GM18951 (cell line): ENCODE data around the gene PROK1.
"Not testable (repeated sequence)": the region's sequence is repeated elsewhere in the genome, so short reads cannot be mapped to it uniquely, and the experiment has no call there.

Source experiments
- POLR2A ChIP-seq: IDR thresholded peaks from 4 replicates; pipeline ENCODE4 v1.6.1; 2011; ENCODE audit warnings: mild to moderate bottlenecking; ENCODE audit not compliant: insufficient read length, insufficient read depth; ENCODE audit errors: extremely low read depth
- in situ Hi-C: fragments of 300-500 bp; cut with MboI; formaldehyde crosslinking; loops from one replicate; pipeline ENCODE4 v1.12.0; 2022; ENCODE audit warnings: low sequenced_read_pairs, mixed read lengths, inconsistent platforms; ENCODE audit not compliant: unreplicated experiment

Gene PROK1

GRCh38 chr1:110420874-110421793, 29.8 kb upstream of the PROK1 start:
- no peak for TF ChIP-seq POLR2A
- in situ Hi-C loops: no loop called here

- in situ Hi-C loops: no loop called here
- TF ChIP-seq POLR2A: no peak
Observed at GRCh38 chr1:110424699-110425611, 26.0 kb upstream of the PROK1 start.

- no peak for TF ChIP-seq POLR2A
- in situ Hi-C loops: no loop called here
Observed at GRCh38 chr1:110425612-110426152, 25.3 kb upstream of the PROK1 start.

GRCh38 chr1:110426854-110427253, 24.1 kb upstream of the PROK1 start:
- TF ChIP-seq POLR2A: no peak
- in situ Hi-C loops: no loop called here

- no peak for TF ChIP-seq POLR2A
- in situ Hi-C loops: no loop called here
Observed at GRCh38 chr1:110428946-110429345, 22.0 kb upstream of the PROK1 start.

- in situ Hi-C loops: no loop called here
Observed at GRCh38 chr1:110430366-110430765, 20.6 kb upstream of the PROK1 start.

GRCh38 chr1:110430901-110431300, 20.0 kb upstream of the PROK1 start:
- in situ Hi-C loops: no loop called here
- TF ChIP-seq POLR2A: no peak

More at GRCh38 chr1:110430366-110430765, 20.6 kb upstream of the PROK1 start:
- no peak for TF ChIP-seq POLR2A

GRCh38 chr1:110433213-110433612, 17.7 kb upstream of the PROK1 start:
- TF ChIP-seq POLR2A: no peak
- in situ Hi-C loops: no loop called here

- no peak for TF ChIP-seq POLR2A
- in situ Hi-C loops: no loop called here
Observed at GRCh38 chr1:110433803-110434202, 17.1 kb upstream of the PROK1 start.

GRCh38 chr1:110434946-110435345, 16.0 kb upstream of the PROK1 start:
- in situ Hi-C loops: no loop called here
- TF ChIP-seq POLR2A: no peak

- no peak for TF ChIP-seq POLR2A
- in situ Hi-C loops: no loop called here
Observed at GRCh38 chr1:110436635-110437034, 14.3 kb upstream of the PROK1 start.

GRCh38 chr1:110437645-110438299, 13.2 kb upstream of the PROK1 start:
- in situ Hi-C loops: not testable (repeated sequence)

GRCh38 chr1:110438893-110439292, 12.1 kb upstream of the PROK1 start:
- no peak for TF ChIP-seq POLR2A

GRCh38 chr1:110439873-110440272, 11.1 kb upstream of the PROK1 start:
- in situ Hi-C loops: not testable (repeated sequence)

More at GRCh38 chr1:110438893-110439292, 12.1 kb upstream of the PROK1 start:
- in situ Hi-C loops: no loop called here
